SKM-1 treated with dmso at 0.1 percent for 144 hours (cell line): ENCODE data around the gene GPBAR1.
A peak's percentile ranks its signal among the peaks of the same experiment; 100 is the strongest.

ENCODE experiments used
- DNase-seq: peaks from one replicate; lab custom pipeline; 2025; ENCODE audit not compliant: unreplicated experiment; lab: John Stamatoyannopoulos, UW

The GPBAR1 gene

DNA sequence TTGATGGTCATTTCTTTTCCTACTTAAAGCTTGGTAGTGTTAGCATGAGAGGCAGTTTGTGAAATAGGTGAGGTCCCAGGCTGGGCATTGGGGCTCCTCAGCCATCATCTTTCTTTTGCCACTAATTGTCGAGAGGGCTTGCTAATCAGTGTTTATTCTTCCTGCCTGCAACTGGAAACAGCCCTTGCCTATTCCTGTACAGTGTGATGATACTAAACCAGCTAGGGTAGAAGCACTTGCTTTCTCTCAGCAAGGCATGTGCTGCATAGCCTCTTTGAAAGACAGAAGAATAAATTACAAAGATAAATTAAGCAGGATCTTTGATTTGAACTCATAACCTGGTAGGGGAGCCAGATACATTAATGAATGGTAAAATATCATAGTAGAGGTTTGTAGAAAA lies 16.6 kb upstream of the GPBAR1 start:
- DNase-seq, result no peak

GRCh38 chr2:218244665-218245064 lies 16.1 kb upstream of the GPBAR1 start:
- DNase-seq, result no peak

DNA sequence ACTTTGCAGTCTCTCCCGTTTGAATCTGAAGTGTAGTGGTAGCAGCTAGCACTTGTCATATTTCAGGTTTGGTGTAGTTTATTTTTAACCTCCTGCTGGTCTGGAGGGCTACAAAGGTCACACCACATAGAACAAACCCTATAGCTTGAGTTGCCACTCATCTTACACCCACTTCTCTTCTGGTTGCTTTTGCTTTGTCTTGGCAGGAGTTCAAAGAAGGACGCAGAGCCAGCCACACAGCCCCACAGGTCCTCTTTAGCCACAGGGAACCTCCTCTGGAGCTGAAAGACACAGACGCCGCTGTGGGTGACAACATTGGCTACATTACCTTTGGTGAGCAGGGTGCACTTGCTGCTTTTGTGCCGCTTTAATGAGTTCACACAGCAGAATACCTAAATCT lies 15.6 kb upstream of the GPBAR1 start:
- DNase-seq, result no peak

DNA sequence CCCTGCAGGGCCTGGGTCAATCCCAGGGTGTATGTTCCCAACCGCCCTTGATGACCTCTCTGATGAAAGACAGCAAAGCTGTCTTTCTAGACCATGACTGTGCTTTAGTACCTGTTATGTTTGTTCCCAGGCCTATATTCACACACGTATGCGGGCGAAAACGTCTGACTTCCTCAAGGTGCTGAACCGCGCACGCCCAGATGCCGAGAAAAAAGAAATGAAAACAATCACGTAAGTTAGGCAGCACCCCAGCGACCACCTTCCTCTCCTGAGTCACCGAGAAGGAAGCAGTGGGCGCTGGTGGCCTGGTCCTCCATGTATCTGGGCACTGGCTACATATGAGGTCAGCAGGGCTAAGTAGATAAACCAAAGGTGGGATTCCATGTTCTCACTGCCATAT lies 11.1 kb upstream of the GPBAR1 start:
- DNase-seq, result no peak

DNA sequence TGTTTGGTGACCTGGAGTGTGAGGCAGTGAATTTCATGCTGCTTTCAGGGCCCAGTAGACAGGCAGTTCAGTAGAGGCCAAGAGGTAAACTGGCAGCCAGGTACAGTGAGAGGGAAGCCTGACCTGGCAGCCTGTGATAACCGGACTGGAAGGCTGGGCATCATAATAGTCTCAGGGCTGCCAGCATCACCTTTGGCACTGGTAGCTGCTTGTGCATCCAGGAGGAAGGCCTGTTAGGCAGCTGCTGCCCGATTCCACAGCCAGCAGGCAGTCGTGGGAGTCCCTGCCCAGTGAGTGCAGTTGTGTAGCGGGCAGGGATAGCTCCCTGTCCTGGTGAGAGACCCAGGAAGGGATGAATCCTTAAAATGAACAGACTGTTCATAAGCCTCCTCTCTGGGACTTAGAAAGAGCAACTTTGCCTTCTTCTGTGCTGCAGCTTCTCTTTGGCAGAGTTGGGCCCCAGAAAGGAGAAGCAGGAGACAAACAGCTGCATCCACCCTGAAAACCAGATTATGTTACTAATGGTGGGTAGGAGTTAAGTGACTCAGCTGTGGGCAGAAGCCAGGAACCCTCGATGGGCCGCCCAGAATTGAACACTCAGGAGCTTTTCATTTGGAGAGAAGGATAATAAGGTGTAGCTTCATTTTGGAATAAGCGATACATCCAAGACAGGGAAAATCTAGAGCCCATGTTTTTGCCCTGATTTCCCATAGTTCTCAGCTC lies 8.1 kb upstream of the GPBAR1 start:
- no peak for DNase-seq

GRCh38 chr2:218253232-218253625 lies 7.6 kb upstream of the GPBAR1 start:
- no peak for DNase-seq

GRCh38 chr2:218255446-218255845 lies 5.4 kb upstream of the GPBAR1 start:
- DNase-seq, result no peak

- no peak for DNase-seq
Measured at GRCh38 chr2:218256612-218257350, 4.0 kb upstream of the GPBAR1 start.

DNA sequence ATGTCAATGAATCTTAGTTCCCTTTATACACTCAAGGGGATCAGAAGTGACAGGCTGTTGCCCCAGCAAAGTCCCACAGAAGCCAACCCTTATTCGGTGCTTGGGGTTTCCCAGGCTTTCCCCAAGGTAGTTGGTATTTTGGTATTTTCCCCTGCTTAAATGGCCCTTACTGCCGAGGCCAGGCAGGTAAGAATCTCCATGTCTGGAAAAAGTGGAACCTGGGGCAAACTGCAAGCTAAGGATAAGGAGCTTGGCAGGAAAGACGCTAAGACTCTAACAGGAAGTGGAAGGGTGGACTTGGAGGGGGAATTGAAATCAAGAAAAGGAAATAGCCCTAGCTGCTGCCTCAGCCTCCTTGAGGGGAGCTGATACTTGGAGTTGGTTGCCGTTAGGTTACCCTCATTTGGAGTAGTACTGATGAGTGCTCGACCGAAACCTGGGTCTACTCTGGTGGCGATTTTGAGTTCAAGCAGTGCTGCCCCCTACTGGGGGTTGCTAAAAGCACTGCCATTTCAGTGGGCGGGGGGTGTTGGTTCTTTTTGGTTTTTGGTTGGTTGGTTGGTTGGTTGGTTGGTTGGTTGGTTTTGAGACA lies 3.3 kb upstream of the GPBAR1 start:
- DNase-seq, result peak; percentile 84

GRCh38 chr2:218259099-218259961 lies 1.5 kb upstream of the GPBAR1 start:
- DNase-seq, result peak; percentile 10

DNA sequence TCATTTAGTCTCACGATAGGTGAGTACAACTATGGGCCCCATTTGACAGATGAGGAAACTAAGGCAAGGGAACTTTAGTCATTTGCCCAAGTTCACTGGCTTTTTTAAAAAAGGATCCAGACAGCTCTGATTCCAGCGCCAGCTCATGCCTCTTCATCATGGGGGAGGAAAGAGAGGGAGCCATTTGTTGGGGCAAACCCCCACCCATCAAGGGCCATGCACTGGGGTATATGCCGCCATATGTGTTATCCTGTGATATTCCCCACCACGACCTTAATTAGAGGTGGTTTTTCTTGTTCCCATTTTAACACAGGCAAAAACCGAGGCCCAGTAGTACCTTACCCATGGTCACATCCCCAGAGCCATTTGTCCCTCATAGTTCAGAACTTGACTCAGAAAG lies 649 bp upstream of the GPBAR1 start:
- no peak for DNase-seq

DNA sequence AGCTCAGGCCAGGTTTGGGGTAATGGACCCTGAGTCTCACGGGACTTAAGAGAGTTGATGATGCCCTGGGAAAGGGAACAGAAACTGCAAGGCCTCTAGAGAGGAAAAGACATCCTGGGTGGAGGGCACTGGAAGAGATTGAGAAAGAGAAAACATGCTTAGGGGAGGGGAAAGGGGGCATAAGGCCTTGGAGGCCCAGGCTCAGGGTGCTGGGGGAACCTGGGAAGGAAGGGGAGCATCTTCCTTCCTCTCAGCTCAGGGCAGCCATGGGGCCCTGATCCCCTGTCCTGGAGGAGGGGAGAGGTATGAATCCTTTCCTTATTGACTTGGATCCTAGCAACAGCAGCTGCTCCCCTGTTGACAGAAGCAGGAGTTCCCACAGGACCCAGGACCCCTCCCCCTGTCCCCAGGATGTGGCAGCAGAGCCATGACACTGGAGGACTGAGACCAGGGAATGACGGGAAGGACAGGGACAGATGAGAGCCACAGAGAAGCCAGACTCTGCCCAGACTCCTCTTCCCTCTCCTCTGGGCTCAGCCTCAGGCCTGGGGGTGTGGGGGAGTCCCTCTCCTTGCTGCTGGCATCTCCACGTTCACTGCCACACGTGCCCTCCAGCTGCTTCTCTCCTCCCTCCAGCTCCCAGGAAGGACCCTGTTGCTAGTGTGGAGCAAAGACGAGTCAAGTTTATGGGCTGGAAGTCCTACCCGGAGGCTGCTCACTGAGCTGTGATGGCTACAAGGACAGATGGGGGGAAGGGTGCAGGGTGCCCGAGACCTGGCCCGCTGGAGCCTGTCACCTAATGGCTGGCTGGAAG lies 815 bp downstream of the GPBAR1 start:
- peak; percentile 12 for DNase-seq

GRCh38 chr2:218262237-218262600 lies 1.4 kb downstream of the GPBAR1 start:
- DNase-seq, result no peak

DNA sequence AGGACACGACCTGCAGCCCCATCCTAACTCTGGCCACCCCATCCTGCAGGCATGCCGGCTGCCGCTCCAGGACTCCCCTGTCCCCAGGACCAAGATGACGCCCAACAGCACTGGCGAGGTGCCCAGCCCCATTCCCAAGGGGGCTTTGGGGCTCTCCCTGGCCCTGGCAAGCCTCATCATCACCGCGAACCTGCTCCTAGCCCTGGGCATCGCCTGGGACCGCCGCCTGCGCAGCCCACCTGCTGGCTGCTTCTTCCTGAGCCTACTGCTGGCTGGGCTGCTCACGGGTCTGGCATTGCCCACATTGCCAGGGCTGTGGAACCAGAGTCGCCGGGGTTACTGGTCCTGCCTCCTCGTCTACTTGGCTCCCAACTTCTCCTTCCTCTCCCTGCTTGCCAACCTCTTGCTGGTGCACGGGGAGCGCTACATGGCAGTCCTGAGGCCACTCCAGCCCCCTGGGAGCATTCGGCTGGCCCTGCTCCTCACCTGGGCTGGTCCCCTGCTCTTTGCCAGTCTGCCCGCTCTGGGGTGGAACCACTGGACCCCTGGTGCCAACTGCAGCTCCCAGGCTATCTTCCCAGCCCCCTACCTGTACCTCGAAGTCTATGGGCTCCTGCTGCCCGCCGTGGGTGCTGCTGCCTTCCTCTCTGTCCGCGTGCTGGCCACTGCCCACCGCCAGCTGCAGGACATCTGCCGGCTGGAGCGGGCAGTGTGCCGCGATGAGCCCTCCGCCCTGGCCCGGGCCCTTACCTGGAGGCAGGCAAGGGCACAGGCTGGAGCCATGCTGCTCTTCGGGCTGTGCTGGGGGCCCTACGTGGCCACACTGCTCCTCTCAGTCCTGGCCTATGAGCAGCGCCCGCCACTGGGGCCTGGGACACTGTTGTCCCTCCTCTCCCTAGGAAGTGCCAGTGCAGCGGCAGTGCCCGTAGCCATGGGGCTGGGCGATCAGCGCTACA lies 2.1 kb downstream of the GPBAR1 start:
- DNase-seq, result no peak

- DNase-seq, result no peak
Measured at GRCh38 chr2:218263817-218264641, 3.2 kb downstream of the GPBAR1 start.

DNA sequence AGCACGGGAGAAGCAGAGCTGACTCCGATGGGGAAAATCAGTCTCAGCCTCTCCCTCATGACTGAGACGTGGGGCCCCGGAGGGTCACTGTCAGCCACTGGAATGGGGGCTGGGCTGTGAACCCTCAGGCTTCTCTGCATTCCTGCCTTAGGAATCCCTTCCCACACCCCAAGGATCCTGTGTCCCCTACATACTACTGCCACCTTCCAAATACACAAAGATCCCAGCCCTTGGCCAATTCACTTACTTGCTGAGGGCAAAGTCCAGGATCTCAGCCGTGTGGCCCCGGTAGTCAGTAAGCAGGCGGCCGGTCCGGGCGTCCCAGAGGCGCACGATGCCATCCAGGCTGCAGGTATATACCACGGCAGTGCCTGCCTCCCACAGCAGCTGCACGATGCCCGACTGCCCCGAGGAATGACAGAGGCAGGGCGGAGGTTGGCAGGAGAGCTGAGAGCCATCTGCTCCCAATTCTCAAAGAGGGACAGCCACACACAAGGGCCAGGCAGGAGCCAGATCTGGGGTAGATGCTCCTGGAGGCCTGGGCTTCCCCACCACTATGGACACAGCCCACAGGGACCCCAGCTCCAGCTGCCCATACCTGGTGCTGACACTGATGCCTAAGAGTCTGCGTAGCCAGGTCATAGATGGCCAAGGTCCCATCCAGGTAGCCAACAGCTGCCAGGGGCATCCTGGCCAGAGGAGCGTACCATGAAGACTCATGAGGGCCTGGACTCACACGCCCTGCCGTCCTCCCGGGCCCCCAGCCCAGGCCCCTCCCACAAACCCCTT lies 4.2 kb downstream of the GPBAR1 start:
- DNase-seq, result no peak

DNA sequence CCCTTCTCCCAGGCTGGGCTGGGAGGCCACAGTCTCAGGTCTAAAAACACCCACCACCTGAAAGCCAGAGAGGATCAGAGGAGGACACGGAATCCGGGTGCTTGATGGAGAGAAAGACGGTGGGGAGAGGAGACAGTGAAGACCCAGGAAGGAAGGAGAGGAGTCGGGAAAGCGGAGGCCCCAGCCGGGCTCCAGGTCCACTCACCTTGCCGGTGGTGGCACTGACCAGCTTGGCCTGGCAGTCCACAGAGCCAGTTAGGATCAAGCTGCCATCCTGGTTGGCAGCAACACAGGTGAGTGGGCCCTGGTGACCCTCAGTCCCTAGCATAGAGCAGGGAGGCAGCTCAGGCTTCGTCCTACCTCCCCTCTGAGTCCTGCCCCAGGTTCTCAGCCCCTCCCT lies 4.8 kb downstream of the GPBAR1 start:
- no peak for DNase-seq
